GM21423 (cell line): Measurements from ENCODE around the gene MAT1A.
"Not testable (repeated sequence)": the region's sequence is repeated elsewhere in the genome, so short reads cannot be mapped to it uniquely, and the experiment has no call there.

Experiments used
- ATAC-seq: cut with Tn5 transposase; IDR thresholded peaks from one replicate; pipeline ENCODE4 v1.9.1; 2021; ENCODE audit warnings: mild to moderate bottlenecking, moderate library complexity; ENCODE audit not compliant: unreplicated experiment

Gene MAT1A

GRCh38 chr10:80265740-80266512 lies 23.5 kb downstream of the MAT1A start:
- ATAC-seq: no peak

- no peak for ATAC-seq
These were observed 25.1 kb downstream of the MAT1A start for GRCh38 chr10:80264081-80265056.

GRCh38 chr10:80261316-80262030 lies 28.0 kb downstream of the MAT1A start:
- ATAC-seq: no peak

GRCh38 chr10:80260295-80261243 lies 28.9 kb downstream of the MAT1A start:
- ATAC-seq: no peak

GRCh38 chr10:80259405-80259871 lies 30.0 kb downstream of the MAT1A start:
- ATAC-seq: no peak

- ATAC-seq: not testable (repeated sequence)
These were observed 32.7 kb downstream of the MAT1A start for GRCh38 chr10:80256798-80257197.

- ATAC-seq: not testable (repeated sequence)
These were observed 34.7 kb downstream of the MAT1A start for GRCh38 chr10:80254726-80255125.

- peak; percentile 17 for ATAC-seq
These were observed 35.5 kb downstream of the MAT1A start for GRCh38 chr10:80253963-80254271.

- ATAC-seq: peak; percentile 79
These were observed 36.0 kb downstream of the MAT1A start for GRCh38 chr10:80253266-80253962.

GRCh38 chr10:80252296-80252887 lies 37.1 kb downstream of the MAT1A start:
- no peak for ATAC-seq

GRCh38 chr10:80251703-80252280 lies 37.7 kb downstream of the MAT1A start:
- not testable (repeated sequence) for ATAC-seq

- not testable (repeated sequence) for ATAC-seq
These were observed 39.1 kb downstream of the MAT1A start for GRCh38 chr10:80250399-80250798.

GRCh38 chr10:80249906-80250305 lies 39.6 kb downstream of the MAT1A start:
- not testable (repeated sequence) for ATAC-seq

GRCh38 chr10:80247611-80248010 lies 41.8 kb downstream of the MAT1A start:
- not testable (repeated sequence) for ATAC-seq

GRCh38 chr10:80244371-80244770 lies 45.1 kb downstream of the MAT1A start:
- ATAC-seq: not testable (repeated sequence)

GRCh38 chr10:80242341-80242740 lies 47.1 kb downstream of the MAT1A start:
- not testable (repeated sequence) for ATAC-seq

GRCh38 chr10:80236457-80236856 lies 53.0 kb downstream of the MAT1A start:
- ATAC-seq: not testable (repeated sequence)
